HCT116 (cell line): Measurements from ENCODE around the gene TPP1. TPM values are rescaled to one million over a fixed set of nuclear protein-coding genes. Genes with fewer than 3 reads are reported as not detected.

Experiments used
- ATAC-seq: fragments of 200-7000 bp; cut with Tn5 transposase; 2 replicates; pipeline ENCODE4 v1.9.1; 2020; ENCODE audit warnings: mild to moderate bottlenecking, moderate library complexity
- BruUV-seq: library from RNA; stranded (reverse); fragments of 400-500 nt; replicated peaks from 2 replicates; lab custom pipeline; 2021; lab: Mats Ljungman, UMichigan
- CTCF ChIA-PET: fragments of 300-600 bp; sonication (Branson Sonifier 250); formaldehyde crosslinking; loops from one replicate; lab custom pipeline; 2021; ENCODE audit warnings: antibody characterized with exemption; lab: Charles Lee
- POLR2A ChIA-PET: fragments of 300-600, 350-600 bp; sonication (Branson Sonifier 250); formaldehyde crosslinking; loops from one replicate; lab custom pipeline; 2021; ENCODE audit warnings: antibody characterized with exemption; lab: Charles Lee
- RAD21 ChIA-PET, 2 experiments: fragments of 300-600 bp; sonication (Branson Sonifier 250); formaldehyde crosslinking; loops; one replicate each; lab custom pipeline; 2023; ENCODE audit warnings: low total read pairs in 2 of 2; ENCODE audit not compliant: uncharacterized antibody in 2 of 2, unreplicated experiment in 2 of 2, low non-redundant PET in 1 of 2; lab: Charles Lee
- DNase-seq: peaks from one replicate; pipeline ENCODE4 v3.0.0-alpha.2; 2010; ENCODE audit warnings: low read depth, low spot score
- H2AFZ ChIP-seq: fragments of 200-600 bp; shearing (Covaris generic), sonication (generic); 2 replicates; pipeline ENCODE4 v1.6.1; 2017; ENCODE audit warnings: low read depth, mixed run types, mixed read lengths, antibody characterized with exemption, low read length; ENCODE audit not compliant: poor library complexity, severe bottlenecking
- H3K27ac ChIP-seq: 2 replicates; pipeline ENCODE4 v1.5.1; 2012; ENCODE audit warnings: low read depth, low read length
- H3K27me3 ChIP-seq: fragments of 200-600 bp; sonication (generic); 2 replicates; pipeline ENCODE4 v1.6.1; 2016; ENCODE audit warnings: mixed run types, low read length, mixed read lengths; ENCODE audit not compliant: insufficient read depth
- H3K36me3 ChIP-seq, 2 experiments: fragments of 200-500 bp in 1 of 2; fragments of 200-600 bp in 1 of 2; sonication (Bioruptor generic) in 1 of 2; sonication (generic) in 1 of 2; 2 replicates each; pipeline versions ENCODE4 v1.5.1 to v1.6.1; 2014 to 2016; ENCODE audit warnings: low read length in 2 of 2, inconsistent platforms in 1 of 2, mixed read lengths in 1 of 2, mixed run types in 1 of 2; ENCODE audit not compliant: insufficient read depth in 2 of 2, control insufficient read depth in 1 of 2
- H3K4me1 ChIP-seq, 2 experiments: fragments of 200-600 bp in 1 of 2; sonication (generic) in 1 of 2; 2 replicates each; pipeline versions ENCODE4 v1.5.1 to v1.6.1; 2012 to 2017; ENCODE audit warnings: low read length in 2 of 2, inconsistent platforms in 1 of 2, mild to moderate bottlenecking in 1 of 2, mixed read lengths in 1 of 2, mixed run types in 1 of 2, moderate library complexity in 1 of 2; ENCODE audit not compliant: insufficient read depth in 2 of 2, control insufficient read depth in 1 of 2
- H3K4me2 ChIP-seq: fragments of 200-600 bp; sonication (generic); 2 replicates; pipeline ENCODE4 v1.6.1; 2017; ENCODE audit warnings: mixed run types, low read length, mixed read lengths
- H3K4me3 ChIP-seq, 2 experiments: fragments of 200-600 bp in 1 of 2; sonication (generic) in 1 of 2; replicated peaks in 1 of 2; 2 replicates each; pipeline ENCODE4 v1.5.1; 2011 to 2016; ENCODE audit warnings: low read length in 2 of 2, control low read depth in 1 of 2, low read depth in 1 of 2, mild to moderate bottlenecking in 1 of 2, mixed read lengths in 1 of 2, mixed run types in 1 of 2
- H3K79me2 ChIP-seq: fragments of 200-600 bp; sonication (generic); 2 replicates; pipeline ENCODE4 v1.6.1; 2017; ENCODE audit warnings: mild to moderate bottlenecking, mixed run types, low read length, moderate library complexity, mixed read lengths; ENCODE audit not compliant: insufficient read depth
- H3K9ac ChIP-seq: fragments of 200-600 bp; sonication (generic); 2 replicates; pipeline ENCODE4 v1.6.1; 2016; ENCODE audit warnings: low read length, mixed read lengths
- H3K9me2 ChIP-seq: fragments of 200-600 bp; sonication (generic), shearing (Covaris generic); 2 replicates; pipeline ENCODE4 v1.6.1; 2017; ENCODE audit warnings: mixed run types, mild to moderate bottlenecking, moderate library complexity; ENCODE audit not compliant: insufficient read depth
- H3K9me3 ChIP-seq, 2 experiments: fragments of 200-500 bp in 1 of 2; fragments of 200-600 bp in 1 of 2; sonication (Bioruptor generic) in 1 of 2; sonication (generic) in 1 of 2; 2 replicates each; pipeline ENCODE4 v1.6.1; 2014 to 2017; ENCODE audit warnings: low read length in 2 of 2, mixed read lengths in 2 of 2, inconsistent platforms in 1 of 2, low read depth in 1 of 2, mild to moderate bottlenecking in 1 of 2, mixed run types in 1 of 2, moderate library complexity in 1 of 2; ENCODE audit not compliant: control insufficient read depth in 1 of 2, insufficient read depth in 1 of 2
- H4K20me1 ChIP-seq: fragments of 200-600 bp; sonication (generic), shearing (Covaris generic); 2 replicates; pipeline ENCODE4 v1.6.1; 2017; ENCODE audit warnings: mixed run types, mild to moderate bottlenecking, moderate library complexity; ENCODE audit not compliant: insufficient read depth
- CBX3 ChIP-seq: IDR thresholded peaks from 2 replicates; pipeline ENCODE4 v1.6.1; 2012; ENCODE audit warnings: low read depth
- CEBPB ChIP-seq: IDR thresholded peaks from 2 replicates; pipeline ENCODE4 v1.6.1; 2012; ENCODE audit warnings: low read depth
- EGR1 ChIP-seq: IDR thresholded peaks from 2 replicates; pipeline ENCODE4 v1.6.1; 2012; ENCODE audit warnings: low read depth
- EZH2 ChIP-seq: fragments of 200-600 bp; sonication (generic); IDR thresholded peaks from 2 replicates; pipeline ENCODE4 v1.6.1; 2017; ENCODE audit warnings: antibody characterized with exemption, mixed run types
- EZH2phosphoT487 ChIP-seq: fragments of 200-600 bp; IDR thresholded peaks from 2 replicates; pipeline ENCODE4 v1.6.1; 2018; ENCODE audit warnings: antibody characterized with exemption, borderline replicate concordance
- FOSL1 ChIP-seq: IDR thresholded peaks from 2 replicates; pipeline ENCODE4 v1.6.1; 2012; ENCODE audit warnings: low read depth
- JUND ChIP-seq: IDR thresholded peaks from 2 replicates; pipeline ENCODE4 v1.6.1; 2012
- POLR2A ChIP-seq: IDR thresholded peaks from 2 replicates; pipeline ENCODE4 v1.7.0; 2011; ENCODE audit warnings: borderline replicate concordance; ENCODE audit not compliant: insufficient read depth, insufficient read length; ENCODE audit errors: extremely low read depth
- RAD21 ChIP-seq: IDR thresholded peaks from 2 replicates; pipeline ENCODE4 v1.6.1; 2012; ENCODE audit warnings: low read depth, mild to moderate bottlenecking
- SP1 ChIP-seq: IDR thresholded peaks from 2 replicates; pipeline ENCODE4 v1.6.1; 2012; ENCODE audit warnings: low read depth
- SRF ChIP-seq: IDR thresholded peaks from 2 replicates; pipeline ENCODE4 v1.6.1; 2012; ENCODE audit warnings: low read depth
- TCF7L2 ChIP-seq: IDR thresholded peaks from 2 replicates; pipeline ENCODE4 v1.7.0; 2011; ENCODE audit warnings: borderline replicate concordance, inconsistent platforms; ENCODE audit not compliant: insufficient read depth, insufficient read length; ENCODE audit errors: extremely low read depth
- ZFX ChIP-seq: fragments of 450-650 bp; IDR thresholded peaks from 2 replicates; pipeline ENCODE4 v1.6.1; 2017
- ZNF274 ChIP-seq: fragments of 200-500 bp; sonication (Bioruptor generic); IDR thresholded peaks from 2 replicates; pipeline ENCODE4 v1.6.1; 2014; ENCODE audit warnings: mild to moderate bottlenecking, low read depth, low read length, inconsistent platforms
- intact Hi-C: fragments of 100-400 bp; cut with micrococcal nuclease; formaldehyde crosslinking; loops from 2 replicates; pipeline ENCODE4 v1.10.0; 2022
- total RNA-seq: library from RNA; stranded (reverse); gene quantifications from one replicate; pipeline ENCODE4 v1.2.1, GENCODE V29; 2021; ENCODE audit not compliant: unreplicated experiment
- TF ChIP-seq, protein P1 (sequence below): IDR thresholded peaks from 2 replicates; pipeline ENCODE4 v1.6.1; 2012
- TF ChIP-seq, protein P2 (sequence below), 3 experiments: fragments of 200-600 bp in 1 of 3; sonication (generic) in 1 of 3; IDR thresholded peaks in 2 of 3; conservative IDR thresholded peaks in 1 of 3; 2 replicates each; pipeline ENCODE4 v1.5.1; 2012 to 2017; ENCODE audit warnings: low read depth in 2 of 3, low read length in 2 of 3, antibody characterized with exemption in 1 of 3, borderline replicate concordance in 1 of 3, control low read depth in 1 of 3, mild to moderate bottlenecking in 1 of 3, mixed read lengths in 1 of 3, mixed run types in 1 of 3, moderate library complexity in 1 of 3; ENCODE audit not compliant: insufficient read depth in 1 of 3
- TF ChIP-seq, protein P3 (sequence below): IDR thresholded peaks from 2 replicates; pipeline ENCODE4 v1.6.1; 2011; ENCODE audit warnings: mild to moderate bottlenecking, low read length, moderate library complexity; ENCODE audit not compliant: insufficient replicate concordance; ENCODE audit errors: extremely low read depth

The TPP1 gene
- total RNA-seq, 1 experiment from 2014 or later, result 44.7 TPM

DNA sequence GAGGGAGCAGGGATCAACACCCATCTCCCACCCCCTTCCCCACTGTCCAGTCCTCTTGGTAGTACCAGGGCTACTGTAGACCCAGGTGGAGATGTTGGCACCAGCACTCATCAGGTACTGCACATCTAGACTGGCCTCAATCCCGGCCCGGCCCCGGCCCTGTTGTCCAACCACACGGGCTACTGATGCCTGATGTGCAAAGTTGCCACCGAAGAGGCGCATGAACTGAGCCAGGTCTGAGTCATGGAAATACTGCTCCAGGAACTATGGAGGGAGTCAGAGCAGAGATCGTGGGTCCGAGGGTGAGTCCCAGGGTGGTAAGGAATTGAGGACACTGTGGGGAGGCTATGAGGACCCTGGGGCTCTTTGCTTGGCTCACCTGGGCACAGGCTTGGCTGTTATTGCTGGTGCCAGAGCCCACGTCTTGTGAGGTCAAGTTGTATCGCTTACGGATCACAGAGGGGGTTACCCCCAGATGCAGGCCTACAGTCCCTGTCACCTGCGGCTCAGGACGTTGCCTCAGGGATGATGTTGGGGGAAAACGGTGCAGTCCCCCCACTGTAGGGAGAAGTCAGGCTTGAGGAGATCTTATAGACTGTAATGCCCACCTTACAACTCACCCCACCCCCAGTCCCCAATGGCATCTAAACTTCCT is 2.5 kb downstream of the TPP1 start:
- no TSS peak for BruUV-seq
- Histone ChIP-seq H3K9me3 (no peaks in the 10 kb centered on the region), H3K4me2 (no peak overlapping the region), H3K4me1 (peaks cover 5 to 26% of the 10 kb centered on the region in 2 experiments; a peak in 3 of 4 replicates), H3K9me2 (no peaks in the 10 kb centered on the region), H3K4me3 (no peak overlapping the region), H3K27me3 (no peaks in the 10 kb centered on the region), H2AFZ (no peak overlapping the region), H4K20me1 (no peaks in the 10 kb centered on the region), H3K79me2 (peaks cover 12% of the 10 kb centered on the region; the same call in 1 of the 2 replicates), H3K36me3 (peaks cover 0 to 4% of the 10 kb centered on the region in 2 experiments; a peak in 1 of 4 replicates), H3K27ac (no peak overlapping the region), H3K9ac (no peak overlapping the region)
- ChIA-PET RAD21 (no interaction called here), POLR2A (no interaction called here), CTCF (no interaction called here)
- intact Hi-C loops, result no loop called here
- ATAC-seq (no peak), DNase-seq (no peak)
- TF ChIP-seq EZH2phosphoT487, result no peak

DNA sequence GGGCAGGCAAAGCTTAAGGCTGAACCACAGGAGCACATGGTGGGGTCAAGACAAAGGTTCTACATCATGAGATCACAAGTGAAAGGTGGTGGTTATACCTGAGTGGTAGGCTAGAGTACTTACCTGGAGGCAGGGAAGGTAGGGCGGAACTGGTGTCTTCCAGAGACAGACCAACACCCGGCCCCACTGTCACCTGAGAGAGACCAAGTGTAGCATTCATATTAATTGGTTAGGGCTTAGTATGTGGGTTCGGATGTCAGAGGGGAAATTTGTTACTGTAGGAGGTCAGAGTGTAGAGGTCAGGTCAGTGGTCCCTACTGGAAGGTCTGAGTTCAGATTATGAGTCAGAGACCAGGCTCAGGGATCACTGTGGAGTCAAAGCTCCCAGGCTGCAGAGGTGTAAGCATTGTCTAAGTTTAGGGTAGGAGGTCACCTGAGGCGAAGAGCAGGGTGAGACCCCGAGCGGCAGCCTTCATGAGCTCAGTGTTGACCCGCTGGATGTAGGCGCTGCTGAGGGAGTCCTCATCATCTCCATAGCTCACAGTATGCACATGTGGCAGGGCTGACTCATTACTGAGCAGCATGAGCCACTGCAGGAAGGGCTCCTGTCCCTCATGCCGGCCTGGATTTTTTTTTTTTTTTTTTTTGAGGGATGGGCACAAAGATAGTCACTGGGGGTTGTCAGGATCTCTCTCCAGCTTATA is 3.2 kb downstream of the TPP1 start:
- no peaks in the 10 kb centered on the region for H3K9me2 ChIP-seq
- peaks cover 0 to 9% of the 10 kb centered on the region in 2 experiments; a peak in 1 of 4 replicates for H3K36me3 ChIP-seq
- POLR2A ChIA-PET, result no interaction called here
- intact Hi-C loops, result no loop called here
- no peak overlapping the region for H3K27ac ChIP-seq
- no peak overlapping the region for H3K4me3 ChIP-seq
- DNase-seq (no peak), ATAC-seq (no peak)
- no peaks in the 10 kb centered on the region for H4K20me1 ChIP-seq
- RAD21 ChIA-PET, result no interaction called here
- no peak overlapping the region for H3K9ac ChIP-seq
- no peak overlapping the region for H2AFZ ChIP-seq
- CTCF ChIA-PET, result no interaction called here
- H3K79me2 ChIP-seq, result peaks cover 19% of the 10 kb centered on the region
- no peak overlapping the region for H3K4me2 ChIP-seq
- no TSS peak for BruUV-seq
- H3K9me3 ChIP-seq, result no peaks in the 10 kb centered on the region
- peaks cover 8 to 30% of the 10 kb centered on the region in 2 experiments for H3K4me1 ChIP-seq
- no peaks in the 10 kb centered on the region for H3K27me3 ChIP-seq
- TF ChIP-seq RAD21 (no peak), ZNF274 (no peak), FOSL1 (no peak), JUND (no peak), TCF7L2 (no peak), EGR1 (no peak), EZH2phosphoT487 (no peak), POLR2A (no peak), ZFX (no peak), CBX3 (no peak), CEBPB (no peak), SP1 (no peak), EZH2 (no peak), SRF (no peak)
- TF ChIP-seq, protein P1, sequence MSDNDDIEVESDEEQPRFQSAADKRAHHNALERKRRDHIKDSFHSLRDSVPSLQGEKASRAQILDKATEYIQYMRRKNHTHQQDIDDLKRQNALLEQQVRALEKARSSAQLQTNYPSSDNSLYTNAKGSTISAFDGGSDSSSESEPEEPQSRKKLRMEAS, result no peak
- TF ChIP-seq, protein P2, sequence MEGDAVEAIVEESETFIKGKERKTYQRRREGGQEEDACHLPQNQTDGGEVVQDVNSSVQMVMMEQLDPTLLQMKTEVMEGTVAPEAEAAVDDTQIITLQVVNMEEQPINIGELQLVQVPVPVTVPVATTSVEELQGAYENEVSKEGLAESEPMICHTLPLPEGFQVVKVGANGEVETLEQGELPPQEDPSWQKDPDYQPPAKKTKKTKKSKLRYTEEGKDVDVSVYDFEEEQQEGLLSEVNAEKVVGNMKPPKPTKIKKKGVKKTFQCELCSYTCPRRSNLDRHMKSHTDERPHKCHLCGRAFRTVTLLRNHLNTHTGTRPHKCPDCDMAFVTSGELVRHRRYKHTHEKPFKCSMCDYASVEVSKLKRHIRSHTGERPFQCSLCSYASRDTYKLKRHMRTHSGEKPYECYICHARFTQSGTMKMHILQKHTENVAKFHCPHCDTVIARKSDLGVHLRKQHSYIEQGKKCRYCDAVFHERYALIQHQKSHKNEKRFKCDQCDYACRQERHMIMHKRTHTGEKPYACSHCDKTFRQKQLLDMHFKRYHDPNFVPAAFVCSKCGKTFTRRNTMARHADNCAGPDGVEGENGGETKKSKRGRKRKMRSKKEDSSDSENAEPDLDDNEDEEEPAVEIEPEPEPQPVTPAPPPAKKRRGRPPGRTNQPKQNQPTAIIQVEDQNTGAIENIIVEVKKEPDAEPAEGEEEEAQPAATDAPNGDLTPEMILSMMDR (IDR thresholded peaks at IDR 0.05 in 2 of 3, conservative IDR thresholded peaks at IDR 0.05 in 1 of 3; ENCODE audit: borderline replicate concordance in 1 of 3, insufficient read depth in 1 of 3, low read depth in 2 of 3, low read length in 2 of 3), result no peak
- TF ChIP-seq, protein P3, sequence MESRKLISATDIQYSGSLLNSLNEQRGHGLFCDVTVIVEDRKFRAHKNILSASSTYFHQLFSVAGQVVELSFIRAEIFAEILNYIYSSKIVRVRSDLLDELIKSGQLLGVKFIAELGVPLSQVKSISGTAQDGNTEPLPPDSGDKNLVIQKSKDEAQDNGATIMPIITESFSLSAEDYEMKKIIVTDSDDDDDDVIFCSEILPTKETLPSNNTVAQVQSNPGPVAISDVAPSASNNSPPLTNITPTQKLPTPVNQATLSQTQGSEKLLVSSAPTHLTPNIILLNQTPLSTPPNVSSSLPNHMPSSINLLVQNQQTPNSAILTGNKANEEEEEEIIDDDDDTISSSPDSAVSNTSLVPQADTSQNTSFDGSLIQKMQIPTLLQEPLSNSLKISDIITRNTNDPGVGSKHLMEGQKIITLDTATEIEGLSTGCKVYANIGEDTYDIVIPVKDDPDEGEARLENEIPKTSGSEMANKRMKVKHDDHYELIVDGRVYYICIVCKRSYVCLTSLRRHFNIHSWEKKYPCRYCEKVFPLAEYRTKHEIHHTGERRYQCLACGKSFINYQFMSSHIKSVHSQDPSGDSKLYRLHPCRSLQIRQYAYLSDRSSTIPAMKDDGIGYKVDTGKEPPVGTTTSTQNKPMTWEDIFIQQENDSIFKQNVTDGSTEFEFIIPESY, result no peak
